ENCODE measurements around the gene ZKSCAN5.
A peak's percentile ranks its signal among the peaks of the same experiment; 100 is the strongest.

Gene ZKSCAN5

GRCh38 chr7:99460651-99461050 lies 43.8 kb upstream of the ZKSCAN5 start:
- no peak for TF ChIP-seq CTCF (IDR thresholded peaks at IDR 0.05; ENCODE audit: low read depth, low read length)
- H3K4me3 ChIP-seq (replicated peaks in 1 of 2; ENCODE audit: low read depth in 2 of 2, low read length in 2 of 2): no peak overlapping the region
- DNase-seq (ENCODE audit: low read depth in 2 of 2): no peak

DNA sequence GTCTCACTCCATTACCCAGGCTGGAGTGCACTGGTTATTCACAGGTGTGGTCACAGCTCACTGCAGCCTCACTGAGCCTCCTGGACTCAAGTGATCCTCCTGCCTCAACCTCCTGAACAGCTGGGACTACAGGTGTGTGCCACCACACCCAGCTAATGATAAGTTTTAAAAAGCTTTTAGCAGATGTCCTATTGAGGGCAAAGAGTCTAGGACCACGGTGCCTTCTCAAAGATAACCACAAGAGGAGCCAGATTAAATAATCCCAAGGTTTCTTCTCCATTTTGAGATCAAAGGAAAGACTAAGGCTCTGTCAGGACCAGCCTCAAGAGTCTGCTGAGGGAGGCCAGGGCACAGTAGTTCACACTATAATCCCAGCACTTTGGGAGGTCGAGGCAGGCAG lies 43.2 kb upstream of the ZKSCAN5 start:
- TF ChIP-seq CTCF (IDR thresholded peaks at IDR 0.05; ENCODE audit: low read depth, low read length): no peak
- H3K4me3 ChIP-seq (replicated peaks in 1 of 2; ENCODE audit: low read depth in 2 of 2, low read length in 2 of 2): no peak overlapping the region
- DNase-seq (ENCODE audit: low read depth in 2 of 2): no peak

DNA sequence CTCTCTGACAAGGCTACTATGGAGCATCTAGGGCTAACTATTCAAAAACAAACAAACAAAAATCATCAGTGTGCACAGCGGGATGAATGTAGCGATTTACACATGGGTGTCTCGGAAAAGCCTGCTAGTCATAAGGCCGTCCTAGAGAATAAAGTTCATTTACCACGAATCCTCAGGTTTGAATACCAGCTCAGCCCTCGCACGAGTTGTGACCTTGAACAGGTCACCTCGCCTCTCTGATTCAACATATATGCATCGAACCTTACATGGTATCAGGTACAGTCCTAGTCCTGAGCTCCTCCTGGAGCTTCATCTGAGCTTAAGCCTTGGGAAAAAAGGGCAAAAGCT lies 39.1 kb upstream of the ZKSCAN5 start:
- no peak for DNase-seq (ENCODE audit: low read depth in 2 of 2)
- no peak for TF ChIP-seq CTCF (IDR thresholded peaks at IDR 0.05; ENCODE audit: low read depth, low read length)
- peak overlapping the region; percentile 84 to 96 for H3K4me3 ChIP-seq (replicated peaks in 1 of 2; ENCODE audit: low read depth in 2 of 2, low read length in 2 of 2)

GRCh38 chr7:99468336-99468918 lies 36.0 kb upstream of the ZKSCAN5 start:
- no peak overlapping the region for H3K4me3 ChIP-seq (replicated peaks in 1 of 2; ENCODE audit: low read depth in 2 of 2, low read length in 2 of 2)
- no peak for DNase-seq (ENCODE audit: low read depth in 2 of 2)
- no peak for TF ChIP-seq CTCF (IDR thresholded peaks at IDR 0.05; ENCODE audit: low read depth, low read length)

- H3K4me3 ChIP-seq (replicated peaks in 1 of 2; ENCODE audit: low read depth in 2 of 2, low read length in 2 of 2): no peak overlapping the region
- TF ChIP-seq CTCF (IDR thresholded peaks at IDR 0.05; ENCODE audit: low read depth, low read length): no peak
- peak in 1 of 2 donors; percentile 25 for DNase-seq (ENCODE audit: low read depth in 2 of 2)
These were observed 34.9 kb upstream of the ZKSCAN5 start for GRCh38 chr7:99469381-99470065.

DNA sequence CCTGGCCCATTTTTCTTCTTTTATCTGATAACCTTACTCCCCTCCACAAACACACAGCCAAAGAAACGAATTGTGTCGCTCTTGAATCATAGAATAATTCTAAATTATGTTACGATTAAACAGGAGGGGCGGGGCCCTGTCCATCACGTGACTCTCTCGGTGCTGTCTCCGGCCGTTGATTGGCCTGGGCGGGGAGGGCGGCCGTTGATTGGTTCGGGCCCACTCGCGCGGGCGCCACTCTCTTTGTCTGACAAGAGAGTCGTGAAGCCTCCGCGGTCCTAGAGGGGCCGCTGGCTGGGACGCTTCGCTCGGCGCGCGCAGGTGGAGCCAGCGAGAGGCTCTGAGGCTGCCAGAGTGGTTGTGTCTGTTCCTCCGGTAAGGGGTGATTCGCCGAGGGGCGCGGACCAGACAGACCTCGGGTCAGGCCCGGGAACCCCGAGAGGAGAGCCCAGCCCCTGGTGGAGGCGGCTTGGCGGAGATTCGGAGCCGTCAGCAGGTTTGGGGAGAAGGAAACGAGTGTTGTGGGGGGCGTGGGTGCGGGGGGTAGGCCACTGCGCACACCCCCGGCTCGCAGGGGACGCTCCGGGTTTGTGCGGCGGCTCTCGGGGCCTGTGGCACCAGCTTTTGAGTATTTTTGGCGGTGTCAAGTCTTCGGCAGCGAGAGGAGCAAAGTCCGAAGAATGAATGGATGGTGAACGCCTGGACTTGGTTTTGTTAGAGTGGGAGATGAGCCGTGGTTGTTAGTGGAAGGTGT lies 31.7 kb upstream of the ZKSCAN5 start, which contains the start of gene ZNF789:
ZNF789 (plus strand) TSS at position 330 of the 754 bp plus-strand sequence. CDS start 3,567 bp downstream, outside the sequence.
- peak within 1 kb of the TSS; percentile 91 to 93 for H3K4me3 ChIP-seq (replicated peaks in 1 of 2; ENCODE audit: low read depth in 2 of 2, low read length in 2 of 2)
- peak; percentile 97 for DNase-seq (ENCODE audit: low read depth in 2 of 2)
- TF ChIP-seq CTCF (IDR thresholded peaks at IDR 0.05; ENCODE audit: low read depth, low read length): no peak
